IPS-15b (cell line): ENCODE results near the gene SEPTIN8.

Experiments
- H3K27me3 ChIP-seq: one replicate; pipeline ENCODE4 v1.6.1; 2013; ENCODE audit warnings: low read length; ENCODE audit not compliant: control insufficient read depth, insufficient read depth
- H3K36me3 ChIP-seq: one replicate; pipeline ENCODE4 v1.6.1; 2013; ENCODE audit warnings: low read length; ENCODE audit not compliant: control insufficient read depth, insufficient read depth
- H3K4me1 ChIP-seq: one replicate; pipeline ENCODE4 v1.6.1; 2013; ENCODE audit warnings: mild to moderate bottlenecking, low read length; ENCODE audit not compliant: control insufficient read depth, insufficient read depth
- H3K4me3 ChIP-seq: one replicate; pipeline ENCODE4 v1.5.1; 2013; ENCODE audit warnings: low read depth, low read length
- H3K9ac ChIP-seq: one replicate; pipeline ENCODE4 v1.6.1; 2013; ENCODE audit warnings: low read depth, mild to moderate bottlenecking, low read length
- H3K9me3 ChIP-seq: one replicate; pipeline ENCODE4 v1.6.1; 2013; ENCODE audit warnings: mild to moderate bottlenecking, low read length; ENCODE audit not compliant: control insufficient read depth, insufficient read depth

Gene SEPTIN8

GRCh38 chr5:132759114-132760048, 17.7 kb downstream of the SEPTIN8 start:
- H3K36me3 ChIP-seq, result peaks cover 13% of the 10 kb centered on the region
- no peaks in the 10 kb centered on the region for H3K9me3 ChIP-seq
- H3K9ac ChIP-seq, result no peak overlapping the region
- H3K4me1 ChIP-seq, result peaks cover 6% of the 10 kb centered on the region
- no peak overlapping the region for H3K4me3 ChIP-seq
- no peaks in the 10 kb centered on the region for H3K27me3 ChIP-seq

- Histone ChIP-seq H3K36me3 (peaks cover 10% of the 10 kb centered on the region), H3K4me3 (no peak overlapping the region), H3K9me3 (no peaks in the 10 kb centered on the region), H3K4me1 (peaks cover 6% of the 10 kb centered on the region), H3K27me3 (no peaks in the 10 kb centered on the region), H3K9ac (no peak overlapping the region)
Observed at GRCh38 chr5:132758451-132758850, 18.6 kb downstream of the SEPTIN8 start.

- Histone ChIP-seq H3K4me3 (no peak overlapping the region), H3K27me3 (no peaks in the 10 kb centered on the region), H3K9ac (no peak overlapping the region), H3K9me3 (no peaks in the 10 kb centered on the region), H3K4me1 (peaks cover 6% of the 10 kb centered on the region), H3K36me3 (peaks cover 8% of the 10 kb centered on the region)
Observed at GRCh38 chr5:132756542-132756941, 20.5 kb downstream of the SEPTIN8 start.

GRCh38 chr5:132754947-132755346, 22.1 kb downstream of the SEPTIN8 start:
- Histone ChIP-seq H3K4me1 (peaks cover 6% of the 10 kb centered on the region), H3K9ac (no peak overlapping the region), H3K36me3 (peaks cover 5% of the 10 kb centered on the region), H3K4me3 (no peak overlapping the region), H3K27me3 (peaks cover 10% of the 10 kb centered on the region), H3K9me3 (no peaks in the 10 kb centered on the region)

- no peak overlapping the region for H3K9ac ChIP-seq
Observed at GRCh38 chr5:132754111-132754510, 22.9 kb downstream of the SEPTIN8 start.

GRCh38 chr5:132753135-132753987, 23.7 kb downstream of the SEPTIN8 start:
- peaks cover 26% of the 10 kb centered on the region for H3K27me3 ChIP-seq
- H3K36me3 ChIP-seq, result no peaks in the 10 kb centered on the region
- H3K4me3 ChIP-seq, result no peak overlapping the region
- H3K4me1 ChIP-seq, result peaks cover 6% of the 10 kb centered on the region
- H3K9me3 ChIP-seq, result no peaks in the 10 kb centered on the region
- no peak overlapping the region for H3K9ac ChIP-seq

More at GRCh38 chr5:132754111-132754510, 22.9 kb downstream of the SEPTIN8 start:
- no peaks in the 10 kb centered on the region for H3K9me3 ChIP-seq
- peaks cover 6% of the 10 kb centered on the region for H3K4me1 ChIP-seq
- no peak overlapping the region for H3K4me3 ChIP-seq
- H3K27me3 ChIP-seq, result peaks cover 19% of the 10 kb centered on the region
- no peaks in the 10 kb centered on the region for H3K36me3 ChIP-seq

- Histone ChIP-seq H3K4me1 (peaks cover 6% of the 10 kb centered on the region), H3K9me3 (no peaks in the 10 kb centered on the region), H3K36me3 (no peaks in the 10 kb centered on the region), H3K9ac (no peak overlapping the region), H3K27me3 (peaks cover 33% of the 10 kb centered on the region), H3K4me3 (no peak overlapping the region)
Observed at GRCh38 chr5:132752581-132753125, 24.4 kb downstream of the SEPTIN8 start.

- Histone ChIP-seq H3K4me1 (peaks cover 6% of the 10 kb centered on the region), H3K9me3 (no peaks in the 10 kb centered on the region)
Observed at GRCh38 chr5:132751971-132752580, 25.0 kb downstream of the SEPTIN8 start.

GRCh38 chr5:132751444-132751843, 25.6 kb downstream of the SEPTIN8 start:
- Histone ChIP-seq H3K27me3 (peaks cover 39% of the 10 kb centered on the region), H3K9ac (no peak overlapping the region), H3K9me3 (no peaks in the 10 kb centered on the region), H3K36me3 (no peaks in the 10 kb centered on the region), H3K4me1 (peaks cover 6% of the 10 kb centered on the region), H3K4me3 (no peak overlapping the region)

More at GRCh38 chr5:132751971-132752580, 25.0 kb downstream of the SEPTIN8 start:
- no peak overlapping the region for H3K4me3 ChIP-seq
- no peaks in the 10 kb centered on the region for H3K36me3 ChIP-seq
- H3K27me3 ChIP-seq, result peaks cover 35% of the 10 kb centered on the region
- H3K9ac ChIP-seq, result no peak overlapping the region

GRCh38 chr5:132750471-132751230, 26.4 kb downstream of the SEPTIN8 start:
- Histone ChIP-seq H3K4me3 (no peak overlapping the region), H3K9me3 (no peaks in the 10 kb centered on the region), H3K36me3 (no peaks in the 10 kb centered on the region), H3K4me1 (peaks cover 6% of the 10 kb centered on the region), H3K27me3 (peaks cover 46% of the 10 kb centered on the region), H3K9ac (no peak overlapping the region)
